ENCODE measurements around the gene NOSTRIN. TPM values are rescaled to one million over a fixed set of nuclear protein-coding genes. Genes with fewer than 3 reads are reported as not detected.

Gene NOSTRIN
- total RNA-seq, 1 experiment from 2014 or later = not detected

DNA sequence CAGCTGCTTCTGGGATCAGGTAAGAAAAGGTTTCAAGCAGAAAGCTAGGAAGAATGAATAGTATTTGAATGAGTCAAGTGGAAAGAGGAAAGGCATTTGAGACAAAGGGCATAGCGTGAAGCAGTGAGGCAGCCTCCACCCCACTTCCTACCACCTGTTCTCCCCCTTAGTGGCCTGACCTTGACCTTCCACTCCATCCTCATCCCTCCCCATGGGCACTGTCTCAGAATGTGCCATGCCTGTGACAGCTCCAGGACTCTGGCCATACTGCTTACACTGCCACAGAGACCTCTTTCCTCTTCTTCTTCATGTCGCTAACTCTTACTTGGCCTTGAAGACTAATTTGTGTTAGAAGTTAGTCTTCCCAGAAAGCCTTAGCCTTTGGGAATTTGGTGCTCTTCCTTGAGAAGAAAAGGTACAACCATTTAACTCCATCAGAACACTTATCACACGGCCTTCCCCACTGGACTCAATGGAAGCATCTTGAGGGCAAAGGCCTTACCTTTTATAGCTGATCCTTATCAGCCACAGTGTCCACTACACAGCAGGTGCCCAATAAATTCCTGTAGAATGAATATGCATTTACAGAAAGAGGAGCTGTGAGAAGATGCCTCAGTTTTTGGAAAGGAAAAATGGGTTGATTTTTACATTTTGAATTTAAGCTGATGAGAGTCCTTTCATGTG, 15.2 kb upstream of the NOSTRIN start:
- DNase-seq = no peak
- H2AK5ac ChIP-seq (ENCODE audit: insufficient read length, low read length) = no peak overlapping the region
- H2BK5ac ChIP-seq (ENCODE audit: insufficient read length, low read length) = no peak overlapping the region
- no peak overlapping the region for H2BK12ac ChIP-seq (ENCODE audit: insufficient read length, low read depth, low read length)
- Mint-ChIP-seq H3K27me3 (ENCODE audit: low read depth) (0 out of 2 replicates have a peak, but pooled peaks cover 2% of the 10 kb centered on the region), H3K4me1 (peaks cover 12 to 13% of the 10 kb centered on the region in 2 experiments), H3K4me3 (no peak overlapping the region), H3K36me3 (ENCODE audit: insufficient read depth in 1 of 3, low read depth in 3 of 3) (no peaks in the 10 kb centered on the region), H3K27ac (no peak overlapping the region), H3K9me3 (no peaks in the 10 kb centered on the region; a peak in 1 of 5 replicates)
- no peak overlapping the region for H3K9ac ChIP-seq (ENCODE audit: extremely low read depth, insufficient read length, low read length)
- H3K4me1 ChIP-seq (ENCODE audit: insufficient read depth, low read length) = no peaks in the 10 kb centered on the region; the same call in 1 of the 2 replicates
- H2BK120ac ChIP-seq (ENCODE audit: low read depth, low read length, poor library complexity, severe bottlenecking) = no peak overlapping the region
- no peak overlapping the region for H4K91ac ChIP-seq (ENCODE audit: insufficient read length, low read depth, low read length)
- no peak overlapping the region for H2BK20ac ChIP-seq (ENCODE audit: low read depth, low read length, poor library complexity, severe bottlenecking)
- no peak overlapping the region for H3K27ac ChIP-seq (ENCODE audit: insufficient read length, low read depth, low read length)
- H2AFZ ChIP-seq (ENCODE audit: low read length) = no peak overlapping the region
- H3K23me2 ChIP-seq (ENCODE audit: insufficient read length, low read depth, low read length, poor library complexity, severe bottlenecking) = no peaks in the 10 kb centered on the region
- no peak overlapping the region for H3K4me2 ChIP-seq (ENCODE audit: insufficient read depth, insufficient read length, low read length)
- H3K56ac ChIP-seq (ENCODE audit: insufficient read length, low read depth, low read length) = no peak overlapping the region
- H3K23ac ChIP-seq (ENCODE audit: insufficient read length, low read depth, low read length) = no peak overlapping the region
- H3K4ac ChIP-seq (ENCODE audit: low read depth, low read length) = no peak overlapping the region
- H3K9me3 ChIP-seq (ENCODE audit: control insufficient read depth, low read depth, low read length) = no peaks in the 10 kb centered on the region
- H4K8ac ChIP-seq (replicated peaks; ENCODE audit: insufficient read length, low read depth, low read length) = no peak overlapping the region
- TF ChIP-seq, protein P1, sequence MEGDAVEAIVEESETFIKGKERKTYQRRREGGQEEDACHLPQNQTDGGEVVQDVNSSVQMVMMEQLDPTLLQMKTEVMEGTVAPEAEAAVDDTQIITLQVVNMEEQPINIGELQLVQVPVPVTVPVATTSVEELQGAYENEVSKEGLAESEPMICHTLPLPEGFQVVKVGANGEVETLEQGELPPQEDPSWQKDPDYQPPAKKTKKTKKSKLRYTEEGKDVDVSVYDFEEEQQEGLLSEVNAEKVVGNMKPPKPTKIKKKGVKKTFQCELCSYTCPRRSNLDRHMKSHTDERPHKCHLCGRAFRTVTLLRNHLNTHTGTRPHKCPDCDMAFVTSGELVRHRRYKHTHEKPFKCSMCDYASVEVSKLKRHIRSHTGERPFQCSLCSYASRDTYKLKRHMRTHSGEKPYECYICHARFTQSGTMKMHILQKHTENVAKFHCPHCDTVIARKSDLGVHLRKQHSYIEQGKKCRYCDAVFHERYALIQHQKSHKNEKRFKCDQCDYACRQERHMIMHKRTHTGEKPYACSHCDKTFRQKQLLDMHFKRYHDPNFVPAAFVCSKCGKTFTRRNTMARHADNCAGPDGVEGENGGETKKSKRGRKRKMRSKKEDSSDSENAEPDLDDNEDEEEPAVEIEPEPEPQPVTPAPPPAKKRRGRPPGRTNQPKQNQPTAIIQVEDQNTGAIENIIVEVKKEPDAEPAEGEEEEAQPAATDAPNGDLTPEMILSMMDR (conservative IDR thresholded peaks at IDR 0.05) = no peak
- no peak overlapping the region for H3K18ac ChIP-seq (ENCODE audit: insufficient read length, low read depth, low read length)
- no CpG with 5 or more reads among the region's 3 CpGs for WGBS (ENCODE audit: extremely low coverage, insufficient read length, low lambda C conversion rate)
- no peak overlapping the region for H3T11ph ChIP-seq (ENCODE audit: low read length)
- H4K20me1 ChIP-seq (ENCODE audit: control insufficient read depth, insufficient read depth, insufficient read length) = no peaks in the 10 kb centered on the region
- no peak overlapping the region for H3K14ac ChIP-seq (ENCODE audit: insufficient read depth, low read length)
- H3K79me1 ChIP-seq (ENCODE audit: insufficient read depth, low read depth, low read length, poor library complexity, severe bottlenecking) = no peaks in the 10 kb centered on the region
- H3K79me2 ChIP-seq (ENCODE audit: insufficient read depth, low read length) = no peaks in the 10 kb centered on the region
- H4K5ac ChIP-seq (ENCODE audit: insufficient read length, low read depth, low read length) = no peak overlapping the region
- no peaks in the 10 kb centered on the region for H3K27me3 ChIP-seq (ENCODE audit: insufficient read depth, low read length)
- H2BK15ac ChIP-seq (ENCODE audit: low read depth, low read length) = no peak overlapping the region

Data from H9 (cell line).